Smooth muscle cell (in vitro differentiated cells): ENCODE data around the gene SPATA31C2. TPM values are rescaled to one million over a fixed set of nuclear protein-coding genes. Genes with fewer than 3 reads are reported as not detected.

Experiments
- DNase-seq: peaks from one replicate; lab custom pipeline; 2025; ENCODE audit not compliant: unreplicated experiment; lab: John Stamatoyannopoulos, UW
- H2AFZ ChIP-seq: fragments of 200-600 bp; sonication (generic); 2 replicates; pipeline ENCODE4 v1.6.0; 2016; ENCODE audit warnings: antibody characterized with exemption, low read depth, mild to moderate bottlenecking
- H3F3A ChIP-seq: fragments of 200-600 bp; sonication (generic); 2 replicates; pipeline ENCODE4 v1.6.0; 2017; ENCODE audit warnings: antibody characterized with exemption, low read depth
- H3K27ac ChIP-seq: fragments of 200-600 bp; sonication (generic); 2 replicates; pipeline ENCODE4 v1.5.1; 2016; ENCODE audit warnings: low read depth, mild to moderate bottlenecking
- H3K27me3 ChIP-seq: fragments of 200-600 bp; sonication (generic); 2 replicates; pipeline ENCODE4 v1.6.1; 2016; ENCODE audit warnings: low read depth, mild to moderate bottlenecking
- H3K36me3 ChIP-seq: fragments of 200-600 bp; sonication (generic); 2 replicates; pipeline ENCODE4 v1.5.1; 2016; ENCODE audit warnings: low read depth
- H3K4me1 ChIP-seq: fragments of 200-600 bp; sonication (generic); 2 replicates; pipeline ENCODE4 v1.5.1; 2016; ENCODE audit warnings: low read depth
- H3K4me2 ChIP-seq: fragments of 200-600 bp; sonication (generic); 2 replicates; pipeline ENCODE4 v1.6.0; 2016; ENCODE audit warnings: mild to moderate bottlenecking
- H3K4me3 ChIP-seq: fragments of 200-600 bp; sonication (generic); 2 replicates; pipeline ENCODE4 v1.5.1; 2016; ENCODE audit warnings: mild to moderate bottlenecking
- H3K79me2 ChIP-seq: fragments of 200-600 bp; sonication (generic); 2 replicates; pipeline ENCODE4 v1.6.0; 2016; ENCODE audit warnings: low read depth, mild to moderate bottlenecking
- H3K9ac ChIP-seq: fragments of 200-600 bp; sonication (generic); 2 replicates; pipeline ENCODE4 v1.6.0; 2016; ENCODE audit warnings: low read depth
- H3K9me3 ChIP-seq: fragments of 200-600 bp; sonication (generic); replicated peaks from 2 replicates; pipeline ENCODE4 v1.5.1; 2016; ENCODE audit warnings: low read depth
- H4K20me1 ChIP-seq: fragments of 200-600 bp; sonication (generic); 2 replicates; pipeline ENCODE4 v1.6.0; 2016; ENCODE audit warnings: low read depth
- WGBS: methylation state at CpG from one replicate; pipeline ENCODE4 v1.1.7; 2016; ENCODE audit warnings: low lambda C conversion rate; 5-methylcytosine and 5-hydroxymethylcytosine counted together
- polyA plus RNA-seq: library from polyadenylated mRNA; unstranded; fragments of >200 nt; fragmentation: Nextera tagmentation; extraction: Ambion mirVana; gene quantifications from 2 replicates; pipeline ENCODE4 v1.2.1, GENCODE V29; 2016
- total RNA-seq: library from RNA; depleted of rRNA; stranded (reverse); fragments of >200 nt; gene quantifications from 2 replicates; pipeline ENCODE4 v1.2.3, GENCODE V29; 2014
- TF ChIP-seq, protein P1 (sequence below): fragments of 200-600 bp; sonication (generic); IDR thresholded peaks from 2 replicates; pipeline ENCODE4 v1.5.1; 2017; ENCODE audit warnings: borderline replicate concordance, mild to moderate bottlenecking, antibody characterized with exemption; ENCODE audit not compliant: insufficient read depth, poor library complexity, severe bottlenecking

SPATA31C2 gene
- total and polyA plus RNA-seq, 2 experiments from 2014 or later: 1.2 TPM; not detected in 1

DNA sequence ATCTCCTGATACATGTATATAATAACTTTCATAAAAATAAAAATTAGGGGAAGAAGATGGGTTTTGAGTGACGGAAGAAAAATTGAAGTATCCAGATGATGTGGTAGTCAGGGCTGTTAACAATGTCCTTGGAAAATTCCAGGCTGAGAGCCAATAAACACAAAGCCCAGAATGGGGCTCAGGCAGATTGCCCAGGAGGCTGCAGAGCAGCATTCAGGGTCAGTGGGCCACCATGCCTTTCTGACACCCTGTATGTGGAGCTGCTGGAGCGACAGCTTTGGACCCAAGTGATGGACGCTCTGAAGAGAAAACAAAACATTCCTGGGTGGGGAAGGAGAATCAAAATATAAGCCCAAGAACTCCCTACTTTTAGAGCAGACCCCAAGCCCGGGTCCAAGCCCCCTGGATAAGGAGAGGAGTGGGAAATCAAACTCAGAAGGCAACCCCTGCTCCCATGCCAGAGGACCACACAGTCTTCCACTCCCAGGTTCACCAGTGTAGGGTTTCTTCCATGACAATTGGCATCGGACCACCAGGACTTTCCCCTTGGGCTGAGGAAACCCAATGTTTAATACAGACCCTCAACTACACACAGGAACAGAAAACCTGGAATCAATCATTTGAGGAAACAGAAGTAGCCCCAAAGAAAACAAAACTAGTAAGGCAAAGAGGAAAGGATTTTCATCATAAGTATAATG is 45.7 kb upstream of the SPATA31C2 start:
- H3K4me1 ChIP-seq: no peaks in the 10 kb centered on the region
- no peaks in the 10 kb centered on the region for H4K20me1 ChIP-seq
- H3K9ac ChIP-seq: no peak overlapping the region
- no peaks in the 10 kb centered on the region for H3F3A ChIP-seq
- no peak overlapping the region for H3K27ac ChIP-seq
- no peak overlapping the region for H3K4me2 ChIP-seq
- WGBS: 90% methylated on average over 5 of the region's 5 CpGs
- no peaks in the 10 kb centered on the region for H3K79me2 ChIP-seq
- no peaks in the 10 kb centered on the region for H3K36me3 ChIP-seq
- H3K27me3 ChIP-seq: no peaks in the 10 kb centered on the region
- no peaks in the 10 kb centered on the region for H3K9me3 ChIP-seq
- H2AFZ ChIP-seq: no peak overlapping the region
- no peak for DNase-seq
- no peak overlapping the region for H3K4me3 ChIP-seq
- TF ChIP-seq, protein P1, sequence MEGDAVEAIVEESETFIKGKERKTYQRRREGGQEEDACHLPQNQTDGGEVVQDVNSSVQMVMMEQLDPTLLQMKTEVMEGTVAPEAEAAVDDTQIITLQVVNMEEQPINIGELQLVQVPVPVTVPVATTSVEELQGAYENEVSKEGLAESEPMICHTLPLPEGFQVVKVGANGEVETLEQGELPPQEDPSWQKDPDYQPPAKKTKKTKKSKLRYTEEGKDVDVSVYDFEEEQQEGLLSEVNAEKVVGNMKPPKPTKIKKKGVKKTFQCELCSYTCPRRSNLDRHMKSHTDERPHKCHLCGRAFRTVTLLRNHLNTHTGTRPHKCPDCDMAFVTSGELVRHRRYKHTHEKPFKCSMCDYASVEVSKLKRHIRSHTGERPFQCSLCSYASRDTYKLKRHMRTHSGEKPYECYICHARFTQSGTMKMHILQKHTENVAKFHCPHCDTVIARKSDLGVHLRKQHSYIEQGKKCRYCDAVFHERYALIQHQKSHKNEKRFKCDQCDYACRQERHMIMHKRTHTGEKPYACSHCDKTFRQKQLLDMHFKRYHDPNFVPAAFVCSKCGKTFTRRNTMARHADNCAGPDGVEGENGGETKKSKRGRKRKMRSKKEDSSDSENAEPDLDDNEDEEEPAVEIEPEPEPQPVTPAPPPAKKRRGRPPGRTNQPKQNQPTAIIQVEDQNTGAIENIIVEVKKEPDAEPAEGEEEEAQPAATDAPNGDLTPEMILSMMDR: no peak

DNA sequence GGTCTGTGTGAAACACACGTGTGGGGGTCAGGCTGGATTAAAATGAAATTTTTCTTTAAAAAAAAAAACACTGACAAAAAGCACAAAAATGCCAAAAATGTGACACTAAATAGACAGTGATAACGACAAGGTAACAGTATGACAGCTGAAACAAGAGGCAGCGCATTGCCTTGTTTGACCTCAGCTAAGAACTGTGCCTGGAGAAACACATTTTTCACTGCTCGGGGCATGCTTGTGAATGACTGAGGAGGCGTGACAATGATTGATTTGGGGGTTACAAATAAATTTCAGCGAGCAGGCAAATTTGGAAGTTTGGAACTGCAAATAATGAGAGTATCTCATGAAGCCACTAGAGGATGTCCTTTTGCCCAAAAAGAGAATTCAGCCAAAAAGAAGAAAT is 44.2 kb upstream of the SPATA31C2 start:
- Histone ChIP-seq H4K20me1 (no peaks in the 10 kb centered on the region), H3K27ac (no peak overlapping the region), H3K4me1 (no peaks in the 10 kb centered on the region), H3K9ac (no peak overlapping the region), H3K9me3 (no peaks in the 10 kb centered on the region), H3K4me2 (no peak overlapping the region), H3K27me3 (no peaks in the 10 kb centered on the region), H2AFZ (no peak overlapping the region), H3K79me2 (no peaks in the 10 kb centered on the region), H3K36me3 (no peaks in the 10 kb centered on the region), H3F3A (no peaks in the 10 kb centered on the region), H3K4me3 (no peak overlapping the region)
- DNase-seq: no peak
- WGBS: 67% methylated on average over 6 of the region's 6 CpGs
- TF ChIP-seq, protein P1: no peak

DNA sequence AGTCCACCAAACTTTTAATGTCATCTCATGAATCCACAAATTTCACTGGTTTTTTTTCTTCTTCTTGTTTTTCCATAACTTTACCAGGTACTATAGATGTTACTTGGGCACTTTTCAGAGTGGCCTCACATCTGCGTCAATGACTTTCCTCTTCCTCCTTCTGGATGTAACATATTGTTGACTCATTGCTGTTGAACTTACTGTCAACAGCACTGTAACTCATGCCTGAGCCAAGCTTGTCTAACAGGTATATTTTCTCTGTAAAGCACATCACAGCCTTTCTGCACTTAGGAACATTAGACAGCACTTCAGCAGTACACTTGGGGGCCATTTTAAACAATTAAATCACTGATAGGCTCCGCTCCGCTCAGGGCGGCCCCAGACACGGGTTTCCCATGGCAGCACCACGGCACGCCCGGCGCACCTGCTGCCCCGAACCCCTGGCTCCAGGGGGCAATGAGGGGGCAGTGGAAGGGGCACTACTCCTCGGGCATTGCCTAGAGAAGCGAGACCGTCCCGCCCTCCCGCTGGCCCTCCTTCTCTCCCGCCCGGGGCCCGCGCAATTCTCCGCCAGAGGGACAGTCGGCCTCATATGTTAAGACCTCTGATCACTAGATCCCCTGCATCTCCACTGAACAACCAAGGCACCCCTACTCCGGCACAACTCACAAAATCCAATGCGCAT is 41.9 kb upstream of the SPATA31C2 start:
- Histone ChIP-seq H3K9ac (no peak overlapping the region), H3K4me1 (no peaks in the 10 kb centered on the region), H3K27me3 (no peaks in the 10 kb centered on the region), H2AFZ (no peak overlapping the region), H4K20me1 (no peaks in the 10 kb centered on the region), H3K9me3 (no peaks in the 10 kb centered on the region), H3K36me3 (no peaks in the 10 kb centered on the region), H3K79me2 (no peaks in the 10 kb centered on the region), H3K4me2 (no peak overlapping the region), H3K4me3 (no peak overlapping the region), H3F3A (no peaks in the 10 kb centered on the region), H3K27ac (no peak overlapping the region)
- TF ChIP-seq, protein P1: no peak
- no peak for DNase-seq
- 96% methylated on average over 21 of the region's 23 CpGs for WGBS

DNA sequence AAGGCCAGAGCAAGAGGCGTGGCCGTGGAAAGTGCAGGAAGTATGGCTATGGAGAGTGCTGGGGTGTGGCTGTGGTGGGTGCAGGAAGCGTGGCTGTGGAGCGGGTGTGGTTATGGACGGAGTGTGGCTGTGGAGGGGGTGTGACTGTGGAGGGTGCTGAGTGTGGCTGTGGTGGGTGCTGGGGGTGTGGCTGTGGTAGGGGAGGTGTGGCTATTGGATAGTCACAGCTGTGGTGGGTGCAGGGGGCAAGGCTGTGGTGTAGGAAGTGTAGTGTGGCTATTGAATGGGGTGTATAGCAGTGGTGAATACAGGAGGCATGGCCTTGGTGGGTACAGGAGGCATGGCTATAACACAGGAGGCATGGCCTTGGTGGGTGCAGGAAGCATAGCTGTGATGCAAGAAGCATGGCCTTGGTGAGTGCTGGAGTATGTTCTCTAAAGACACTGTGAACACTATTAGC is 40.8 kb upstream of the SPATA31C2 start:
- no peak overlapping the region for H2AFZ ChIP-seq
- TF ChIP-seq, protein P1: no peak
- no peaks in the 10 kb centered on the region for H3K79me2 ChIP-seq
- no peak overlapping the region for H3K9ac ChIP-seq
- no peaks in the 10 kb centered on the region for H3K4me1 ChIP-seq
- H3F3A ChIP-seq: no peaks in the 10 kb centered on the region
- no peaks in the 10 kb centered on the region for H3K9me3 ChIP-seq
- no peak overlapping the region for H3K27ac ChIP-seq
- H3K4me3 ChIP-seq: no peak overlapping the region
- no peak overlapping the region for H3K4me2 ChIP-seq
- WGBS: 91% methylated on average over 5 of the region's 5 CpGs
- no peak for DNase-seq
- no peaks in the 10 kb centered on the region for H4K20me1 ChIP-seq
- H3K36me3 ChIP-seq: no peaks in the 10 kb centered on the region
- no peaks in the 10 kb centered on the region for H3K27me3 ChIP-seq
